ENCODE data around the gene FLVCR2. TPM values are rescaled to one million over a fixed set of nuclear protein-coding genes. Genes with fewer than 3 reads are reported as not detected.

Gene FLVCR2
- total and polyA plus RNA-seq, 2 of the 13 experiments (the other 11 are each of a cell fraction or from before 2014, with no cell fraction given), result 9.9 to 10.5 TPM

- no peak for FAIRE-seq
- H3K27ac ChIP-seq (ENCODE audit: extremely low read length, insufficient read depth, low read length), result no peak overlapping the region
Observed at GRCh38 chr14:75540479-75540851, 38.0 kb upstream of the FLVCR2 start.

GRCh38 chr14:75542588-75543091 lies 35.8 kb upstream of the FLVCR2 start:
- POLR2A ChIA-PET, result interaction anchor here (0.9 to 1.4 kb wide), 2 partner anchors 9 to 19 kb away, joined by 3 to 4 read pairs; no protein-coding TSS in a partner anchor
- no peak overlapping the region for H2AFZ ChIP-seq (ENCODE audit: low read length)

More at GRCh38 chr14:75540479-75540851, 38.0 kb upstream of the FLVCR2 start:
- no peaks in the 10 kb centered on the region for H3K79me2 ChIP-seq (ENCODE audit: insufficient read depth, low read length)
- H2AFZ ChIP-seq (ENCODE audit: low read length), result no peak overlapping the region
- peak overlapping the region; percentile 40; the same call in 1 of the 2 replicates for H3K4me2 ChIP-seq (ENCODE audit: low read depth, low read length)
- H3K36me3 ChIP-seq (replicated peaks in 1 of 2; ENCODE audit: control insufficient read depth in 1 of 2, insufficient read depth in 2 of 2, low read length in 2 of 2), result no peaks in the 10 kb centered on the region
- no peak overlapping the region for H3K9ac ChIP-seq (ENCODE audit: insufficient read depth, low read depth, low read length)
- BruUV-seq (replicated peaks), result no TSS peak
- TF ChIP-seq ZMYM3 (CRISPR knock-in tag; IDR thresholded peaks at IDR 0.05), result peak; percentile 13; the same call in 1 of the 2 replicates
- TF ChIP-seq MAFK (conservative IDR thresholded peaks at IDR 0.05 in 1 of 2, IDR thresholded peaks at IDR 0.05 in 1 of 2; ENCODE audit: low read length in 2 of 2), result no peak
- TF ChIP-seq ZNF768 (CRISPR knock-in tag; IDR thresholded peaks at IDR 0.05), result peak; percentile 16; the same call in 1 of the 2 replicates
- no peak for TF ChIP-seq MAZ (IDR thresholded peaks at IDR 0.05; ENCODE audit: borderline replicate concordance, low read depth, low read length)
- no peak for TF ChIP-seq MAZ (CRISPR knock-in tag; IDR thresholded peaks at IDR 0.05; ENCODE audit: low read depth)
- 0 out of 2 replicates have a peak, but pooled peaks have one; percentile 24 for TF ChIP-seq ZFP82 (CRISPR knock-in tag; IDR thresholded peaks at IDR 0.05; ENCODE audit: borderline replicate concordance)
- H3K27me3 ChIP-seq (ENCODE audit: control insufficient read depth in 1 of 2, insufficient read depth in 2 of 2, low read length in 2 of 2), result no peaks in the 10 kb centered on the region
- intact Hi-C loops (cut with micrococcal nuclease; ENCODE audit: unreplicated experiment) (no loop called here), in situ Hi-C loops (cut with HindIII; ENCODE audit: extremely low pct_ligation_motif_present, low pct_unique_long_range_greater_than_20kb) (no loop called here)
- ATAC-seq (no peak), DNase-seq (ENCODE audit: low spot score) (no peak)
- POLR2A ChIA-PET, result interaction anchor here (1.0 to 1.4 kb wide), 3 partner anchors 8 to 471 kb away, joined by 3 to 7 read pairs (median 4); partner anchors contain the start of gene ZC2HC1C
- no peaks in the 10 kb centered on the region for H4K20me1 ChIP-seq (ENCODE audit: insufficient read depth, low read length)
- WGBS (ENCODE audit: low lambda C conversion rate), result 57% methylated on average over 7 of the region's 7 CpGs
- H3K4me1 ChIP-seq (ENCODE audit: insufficient read depth, low read length), result peaks cover 54% of the 10 kb centered on the region
- H3K9me3 ChIP-seq (ENCODE audit: low read length), result no peaks in the 10 kb centered on the region
- H3K4me3 ChIP-seq (replicated peaks in 1 of 3; ENCODE audit: insufficient read depth in 1 of 3, low read depth in 2 of 3, low read length in 3 of 3), result no peak overlapping the region
- CTCF ChIA-PET (ENCODE audit: low intra/inter-chr PET ratio, low total read pairs), result no interaction called here

More at GRCh38 chr14:75542588-75543091, 35.8 kb upstream of the FLVCR2 start:
- FAIRE-seq (no peak), ATAC-seq (peak; percentile 72), DNase-seq (ENCODE audit: low spot score) (no peak)
- intact Hi-C loops (cut with micrococcal nuclease; ENCODE audit: unreplicated experiment), result no loop called here
- Histone ChIP-seq H3K9me3 (ENCODE audit: low read length) (no peaks in the 10 kb centered on the region), H4K20me1 (ENCODE audit: insufficient read depth, low read length) (no peaks in the 10 kb centered on the region), H3K36me3 (replicated peaks in 1 of 2; ENCODE audit: control insufficient read depth in 1 of 2, insufficient read depth in 2 of 2, low read length in 2 of 2) (no peaks in the 10 kb centered on the region), H3K79me2 (ENCODE audit: insufficient read depth, low read length) (no peaks in the 10 kb centered on the region), H3K4me1 (ENCODE audit: insufficient read depth, low read length) (peaks cover 34% of the 10 kb centered on the region), H3K4me2 (ENCODE audit: low read depth, low read length) (peak overlapping the region; percentile 70), H3K9ac (ENCODE audit: insufficient read depth, low read depth, low read length) (0 out of 2 replicates have a peak overlapping the region, but pooled peaks have one; percentile 21), H3K4me3 (replicated peaks in 1 of 3; ENCODE audit: insufficient read depth in 1 of 3, low read depth in 2 of 3, low read length in 3 of 3) (peak overlapping the region in 1 of 3 experiments; percentile 38; a peak in 1 of 6 replicates), H3K27me3 (ENCODE audit: control insufficient read depth in 1 of 2, insufficient read depth in 2 of 2, low read length in 2 of 2) (no peaks in the 10 kb centered on the region), H3K27ac (ENCODE audit: extremely low read length, insufficient read depth, low read length) (no peak overlapping the region)
- in situ Hi-C loops (cut with HindIII; ENCODE audit: extremely low pct_ligation_motif_present, low pct_unique_long_range_greater_than_20kb), result no loop called here
- BruUV-seq (replicated peaks), result no TSS peak
- no peak for TF ChIP-seq NR3C1 (CRISPR knock-in tag; IDR thresholded peaks at IDR 0.05)
- TF ChIP-seq MTA3 (CRISPR knock-in tag; IDR thresholded peaks at IDR 0.05), result no peak
- TF ChIP-seq, protein P1, sequence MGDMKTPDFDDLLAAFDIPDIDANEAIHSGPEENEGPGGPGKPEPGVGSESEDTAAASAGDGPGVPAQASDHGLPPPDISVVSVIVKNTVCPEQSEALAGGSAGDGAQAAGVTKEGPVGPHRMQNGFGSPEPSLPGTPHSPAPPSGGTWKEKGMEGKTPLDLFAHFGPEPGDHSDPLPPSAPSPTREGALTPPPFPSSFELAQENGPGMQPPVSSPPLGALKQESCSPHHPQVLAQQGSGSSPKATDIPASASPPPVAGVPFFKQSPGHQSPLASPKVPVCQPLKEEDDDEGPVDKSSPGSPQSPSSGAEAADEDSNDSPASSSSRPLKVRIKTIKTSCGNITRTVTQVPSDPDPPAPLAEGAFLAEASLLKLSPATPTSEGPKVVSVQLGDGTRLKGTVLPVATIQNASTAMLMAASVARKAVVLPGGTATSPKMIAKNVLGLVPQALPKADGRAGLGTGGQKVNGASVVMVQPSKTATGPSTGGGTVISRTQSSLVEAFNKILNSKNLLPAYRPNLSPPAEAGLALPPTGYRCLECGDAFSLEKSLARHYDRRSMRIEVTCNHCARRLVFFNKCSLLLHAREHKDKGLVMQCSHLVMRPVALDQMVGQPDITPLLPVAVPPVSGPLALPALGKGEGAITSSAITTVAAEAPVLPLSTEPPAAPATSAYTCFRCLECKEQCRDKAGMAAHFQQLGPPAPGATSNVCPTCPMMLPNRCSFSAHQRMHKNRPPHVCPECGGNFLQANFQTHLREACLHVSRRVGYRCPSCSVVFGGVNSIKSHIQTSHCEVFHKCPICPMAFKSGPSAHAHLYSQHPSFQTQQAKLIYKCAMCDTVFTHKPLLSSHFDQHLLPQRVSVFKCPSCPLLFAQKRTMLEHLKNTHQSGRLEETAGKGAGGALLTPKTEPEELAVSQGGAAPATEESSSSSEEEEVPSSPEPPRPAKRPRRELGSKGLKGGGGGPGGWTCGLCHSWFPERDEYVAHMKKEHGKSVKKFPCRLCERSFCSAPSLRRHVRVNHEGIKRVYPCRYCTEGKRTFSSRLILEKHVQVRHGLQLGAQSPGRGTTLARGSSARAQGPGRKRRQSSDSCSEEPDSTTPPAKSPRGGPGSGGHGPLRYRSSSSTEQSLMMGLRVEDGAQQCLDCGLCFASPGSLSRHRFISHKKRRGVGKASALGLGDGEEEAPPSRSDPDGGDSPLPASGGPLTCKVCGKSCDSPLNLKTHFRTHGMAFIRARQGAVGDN (CRISPR knock-in tag; IDR thresholded peaks at IDR 0.05), result peak; percentile 34; the same call in 1 of the 2 replicates
- TF ChIP-seq KLF16 (CRISPR knock-in tag; IDR thresholded peaks at IDR 0.05), result no peak
- no peak for TF ChIP-seq ZFX (CRISPR knock-in tag; IDR thresholded peaks at IDR 0.05; ENCODE audit: low read depth)
- peak; percentile 36; the same call in 1 of the 2 replicates for TF ChIP-seq SP4 (CRISPR knock-in tag; IDR thresholded peaks at IDR 0.05)
- TF ChIP-seq, protein P2, sequence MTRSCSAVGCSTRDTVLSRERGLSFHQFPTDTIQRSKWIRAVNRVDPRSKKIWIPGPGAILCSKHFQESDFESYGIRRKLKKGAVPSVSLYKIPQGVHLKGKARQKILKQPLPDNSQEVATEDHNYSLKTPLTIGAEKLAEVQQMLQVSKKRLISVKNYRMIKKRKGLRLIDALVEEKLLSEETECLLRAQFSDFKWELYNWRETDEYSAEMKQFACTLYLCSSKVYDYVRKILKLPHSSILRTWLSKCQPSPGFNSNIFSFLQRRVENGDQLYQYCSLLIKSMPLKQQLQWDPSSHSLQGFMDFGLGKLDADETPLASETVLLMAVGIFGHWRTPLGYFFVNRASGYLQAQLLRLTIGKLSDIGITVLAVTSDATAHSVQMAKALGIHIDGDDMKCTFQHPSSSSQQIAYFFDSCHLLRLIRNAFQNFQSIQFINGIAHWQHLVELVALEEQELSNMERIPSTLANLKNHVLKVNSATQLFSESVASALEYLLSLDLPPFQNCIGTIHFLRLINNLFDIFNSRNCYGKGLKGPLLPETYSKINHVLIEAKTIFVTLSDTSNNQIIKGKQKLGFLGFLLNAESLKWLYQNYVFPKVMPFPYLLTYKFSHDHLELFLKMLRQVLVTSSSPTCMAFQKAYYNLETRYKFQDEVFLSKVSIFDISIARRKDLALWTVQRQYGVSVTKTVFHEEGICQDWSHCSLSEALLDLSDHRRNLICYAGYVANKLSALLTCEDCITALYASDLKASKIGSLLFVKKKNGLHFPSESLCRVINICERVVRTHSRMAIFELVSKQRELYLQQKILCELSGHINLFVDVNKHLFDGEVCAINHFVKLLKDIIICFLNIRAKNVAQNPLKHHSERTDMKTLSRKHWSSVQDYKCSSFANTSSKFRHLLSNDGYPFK (CRISPR knock-in tag; IDR thresholded peaks at IDR 0.05; ENCODE audit: borderline replicate concordance), result no peak
- no peak for TF ChIP-seq RORA (CRISPR knock-in tag; IDR thresholded peaks at IDR 0.05)
- WGBS (ENCODE audit: low lambda C conversion rate), result 7% methylated on average over 5 of the region's 10 CpGs
- CTCF ChIA-PET (ENCODE audit: low intra/inter-chr PET ratio, low total read pairs), result no interaction called here

All from HepG2 (cell line).